Epithelial cell of prostate (primary cell): ENCODE results near the gene PNMA8C.
"Not testable (repeated sequence)": the region's sequence is repeated elsewhere in the genome, so short reads cannot be mapped to it uniquely, and the experiment has no call there.

Experiments used
- DNase-seq: peaks from one replicate; pipeline ENCODE4 v3.0.0-alpha.2; 2011; ENCODE audit warnings: low read depth, low spot score
- H3K27ac ChIP-seq: fragments of 450-650 bp; 2 replicates; pipeline ENCODE4 v1.5.1; 2017; ENCODE audit warnings: mild to moderate bottlenecking

PNMA8C gene

GRCh38 chr19:46412650-46413261 lies 16.0 kb downstream of the PNMA8C start:
- H3K27ac ChIP-seq, result peak overlapping the region; percentile 37
- no peak for DNase-seq

GRCh38 chr19:46411925-46412649 lies 16.6 kb downstream of the PNMA8C start:
- H3K27ac ChIP-seq, result no peak overlapping the region
- DNase-seq, result no peak

GRCh38 chr19:46411088-46411924 lies 17.4 kb downstream of the PNMA8C start:
- H3K27ac ChIP-seq, result no peak overlapping the region
- DNase-seq, result no peak

- DNase-seq, result no peak
- H3K27ac ChIP-seq, result no peak overlapping the region
These were observed 18.3 kb downstream of the PNMA8C start for GRCh38 chr19:46410205-46411087.

GRCh38 chr19:46409191-46409590 lies 19.5 kb downstream of the PNMA8C start:
- no peak overlapping the region for H3K27ac ChIP-seq
- no peak for DNase-seq

GRCh38 chr19:46408664-46409039 lies 20.1 kb downstream of the PNMA8C start:
- no peak for DNase-seq
- H3K27ac ChIP-seq, result no peak overlapping the region

GRCh38 chr19:46407856-46408663 lies 20.7 kb downstream of the PNMA8C start:
- H3K27ac ChIP-seq, result no peak overlapping the region
- DNase-seq, result no peak

- H3K27ac ChIP-seq, result no peak overlapping the region
- DNase-seq, result no peak
These were observed 21.8 kb downstream of the PNMA8C start for GRCh38 chr19:46406976-46407375.

GRCh38 chr19:46404753-46405468 lies 23.8 kb downstream of the PNMA8C start:
- H3K27ac ChIP-seq, result no peak overlapping the region
- DNase-seq, result no peak

- peak overlapping the region; percentile 13 for H3K27ac ChIP-seq
- no peak for DNase-seq
These were observed 24.5 kb downstream of the PNMA8C start for GRCh38 chr19:46404055-46404752.

- no peak overlapping the region for H3K27ac ChIP-seq
- no peak for DNase-seq
These were observed 26.0 kb downstream of the PNMA8C start for GRCh38 chr19:46402725-46403124.

- H3K27ac ChIP-seq, DNase-seq: not testable (repeated sequence)
These were observed 30.8 kb downstream of the PNMA8C start for GRCh38 chr19:46397801-46398479.

GRCh38 chr19:46394402-46394797 lies 34.3 kb downstream of the PNMA8C start:
- H3K27ac ChIP-seq, result no peak overlapping the region
- no peak for DNase-seq

GRCh38 chr19:46393456-46394401 lies 35.0 kb downstream of the PNMA8C start:
- DNase-seq, result no peak
- H3K27ac ChIP-seq, result no peak overlapping the region

- H3K27ac ChIP-seq, result no peak overlapping the region
These were observed 35.9 kb downstream of the PNMA8C start for GRCh38 chr19:46392837-46393236.

GRCh38 chr19:46392252-46392801 lies 36.4 kb downstream of the PNMA8C start:
- no peak for DNase-seq
- H3K27ac ChIP-seq, result no peak overlapping the region

More at GRCh38 chr19:46392837-46393236, 35.9 kb downstream of the PNMA8C start:
- DNase-seq, result no peak
